Peyer's patch (tissue), 4 donors: Measurements from ENCODE around the gene FGGY. TPM values are rescaled to one million over a fixed set of nuclear protein-coding genes. Genes with fewer than 3 reads are reported as not detected.
A peak's percentile ranks its signal among the peaks of the same experiment; 100 is the strongest.

Experiments used
- DNase-seq, 3 donors: peaks; one replicate each; pipeline ENCODE4 v3.0.0-alpha.2; 2017 to 2019
- H3K27ac ChIP-seq, 4 donors: fragments of 200-600 bp; sonication (generic); one replicate each; pipeline ENCODE4 v1.5.1; 2016 to 2019
- H3K27me3 ChIP-seq, 2 donors: fragments of 200-600 bp; sonication (generic); one replicate each; pipeline ENCODE4 v1.5.1; 2019
- H3K36me3 ChIP-seq, 3 donors: fragments of 200-600 bp; sonication (generic); one replicate each; pipeline ENCODE4 v1.5.1; 2016 to 2019
- H3K4me1 ChIP-seq, 4 donors: fragments of 200-600 bp; sonication (generic); one replicate each; pipeline ENCODE4 v1.5.1; 2016 to 2019
- H3K4me3 ChIP-seq, 4 donors: fragments of 200-600 bp; sonication (generic); 1 replicate in 3 of 4; 2 replicates in 1 of 4; pipeline ENCODE4 v1.5.1; 2016 to 2019; ENCODE audit warnings: mild to moderate bottlenecking in 1 of 4
- H3K9me3 ChIP-seq, 4 donors: fragments of 200-600 bp; sonication (generic); one replicate each; pipeline ENCODE4 v1.5.1; 2016 to 2019; ENCODE audit warnings: mild to moderate bottlenecking in 1 of 4
- CTCF ChIP-seq, 6 experiments: fragments of 450-650 bp in 4 of 6; fragments of 200-600 bp in 2 of 6; sonication (generic) in 1 of 6; IDR thresholded peaks; one replicate each; pipeline ENCODE4 v1.5.1; 2017 to 2019; ENCODE audit warnings: antibody characterized with exemption in 6 of 6, mild to moderate bottlenecking in 3 of 6, moderate library complexity in 1 of 6
- POLR2A ChIP-seq, 2 donors: fragments of 450-650 bp; IDR thresholded peaks; one replicate each; pipeline ENCODE4 v1.5.1; 2017; ENCODE audit warnings: antibody characterized with exemption in 2 of 2, mild to moderate bottlenecking in 2 of 2, moderate library complexity in 2 of 2
- total RNA-seq, 4 donors: library from RNA; depleted of rRNA; stranded (reverse); fragments of >200 nt; gene quantifications; one replicate each; pipeline ENCODE4 v1.1.0, GENCODE V29; 2016

FGGY gene
- total RNA-seq, 4 donors from 2014 or later: 18.9 to 102 (median 33.6) TPM

DNA sequence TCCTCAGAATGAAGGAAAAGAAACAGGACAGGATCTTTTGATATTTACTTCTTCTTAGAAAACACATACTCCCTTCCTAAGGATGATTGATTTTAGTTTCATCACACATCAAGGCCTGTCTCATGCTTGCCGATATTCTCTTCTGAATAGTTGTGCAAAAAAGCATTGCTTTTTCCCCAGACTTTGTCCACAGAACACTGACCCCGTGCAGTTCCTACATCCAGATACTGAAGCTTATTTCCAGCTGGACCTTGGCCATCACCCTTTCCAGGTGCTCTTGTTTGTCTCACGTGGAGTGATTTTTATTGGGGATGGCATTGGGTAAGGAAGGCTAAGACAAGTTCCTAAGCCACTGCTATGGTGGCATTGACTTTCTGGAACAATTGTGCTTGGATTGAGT lies 320.5 kb downstream of the FGGY start:
- DNase-seq: no peak
- no peak overlapping the region for H3K4me3 ChIP-seq
- no peak for TF ChIP-seq CTCF (IDR thresholded peaks at IDR 0.05)
- no peak for TF ChIP-seq POLR2A (IDR thresholded peaks at IDR 0.05)
- no peaks in the 10 kb centered on the region for H3K27me3 ChIP-seq
- H3K36me3 ChIP-seq: no peaks in the 10 kb centered on the region
- H3K9me3 ChIP-seq: no peaks in the 10 kb centered on the region
- no peaks in the 10 kb centered on the region for H3K4me1 ChIP-seq
- no peak overlapping the region for H3K27ac ChIP-seq

- no peak for DNase-seq
- H3K36me3 ChIP-seq: no peaks in the 10 kb centered on the region
- no peaks in the 10 kb centered on the region for H3K27me3 ChIP-seq
- TF ChIP-seq POLR2A (IDR thresholded peaks at IDR 0.05) (no peak), CTCF (IDR thresholded peaks at IDR 0.05) (no peak)
- H3K27ac ChIP-seq: no peak overlapping the region
- no peaks in the 10 kb centered on the region for H3K9me3 ChIP-seq
- no peak overlapping the region for H3K4me3 ChIP-seq
- no peaks in the 10 kb centered on the region for H3K4me1 ChIP-seq
Measured at GRCh38 chr1:59619557-59619956, 322.7 kb downstream of the FGGY start.

- Histone ChIP-seq H3K27ac (no peak overlapping the region), H3K36me3 (no peaks in the 10 kb centered on the region), H3K4me3 (no peak overlapping the region), H3K27me3 (no peaks in the 10 kb centered on the region), H3K9me3 (no peaks in the 10 kb centered on the region), H3K4me1 (no peaks in the 10 kb centered on the region)
- TF ChIP-seq POLR2A (IDR thresholded peaks at IDR 0.05) (no peak), CTCF (IDR thresholded peaks at IDR 0.05) (no peak)
- DNase-seq: no peak
Measured at GRCh38 chr1:59625384-59625783, 328.5 kb downstream of the FGGY start.

- Histone ChIP-seq H3K9me3 (no peaks in the 10 kb centered on the region), H3K27ac (peak overlapping the region in 3 of 4 donors; percentile 9 to 58 (median 53)), H3K4me3 (no peak overlapping the region), H3K27me3 (no peaks in the 10 kb centered on the region), H3K36me3 (no peaks in the 10 kb centered on the region), H3K4me1 (no peaks in the 10 kb centered on the region)
- DNase-seq: no peak
- TF ChIP-seq POLR2A (IDR thresholded peaks at IDR 0.05): no peak
- no peak for TF ChIP-seq CTCF (IDR thresholded peaks at IDR 0.05)
Measured at GRCh38 chr1:59631561-59632255, 334.8 kb downstream of the FGGY start.

GRCh38 chr1:59635097-59635496 lies 338.2 kb downstream of the FGGY start:
- H3K36me3 ChIP-seq: no peaks in the 10 kb centered on the region
- no peak overlapping the region for H3K27ac ChIP-seq
- H3K9me3 ChIP-seq: no peaks in the 10 kb centered on the region
- TF ChIP-seq POLR2A (IDR thresholded peaks at IDR 0.05): no peak
- no peak for TF ChIP-seq CTCF (IDR thresholded peaks at IDR 0.05)
- H3K27me3 ChIP-seq: no peaks in the 10 kb centered on the region
- no peak for DNase-seq
- no peak overlapping the region for H3K4me3 ChIP-seq
- peaks cover 0 to 7% (median 0%) of the 10 kb centered on the region in 4 donors for H3K4me1 ChIP-seq
